COLO668 (cell line): Measurements from ENCODE around the gene USP7.

Source experiments
- DNase-seq: peaks from one replicate; lab custom pipeline; 2025; ENCODE audit not compliant: unreplicated experiment; lab: John Stamatoyannopoulos, UW

USP7 gene

GRCh38 chr16:8864480-8865110, 99.1 kb downstream of the USP7 start:
- DNase-seq, result no peak

GRCh38 chr16:8863594-8864424, 99.9 kb downstream of the USP7 start:
- peak; percentile 65 for DNase-seq

GRCh38 chr16:8862309-8863130, 101.2 kb downstream of the USP7 start:
- no peak for DNase-seq

GRCh38 chr16:8861563-8862308, 102.0 kb downstream of the USP7 start:
- no peak for DNase-seq

GRCh38 chr16:8859913-8860881, 103.5 kb downstream of the USP7 start:
- DNase-seq, result no peak

- DNase-seq, result no peak
Observed at GRCh38 chr16:8858994-8859912, 104.5 kb downstream of the USP7 start.

- no peak for DNase-seq
Observed at GRCh38 chr16:8855972-8856371, 107.7 kb downstream of the USP7 start.

- no peak for DNase-seq
Observed at GRCh38 chr16:8855051-8855786, 108.5 kb downstream of the USP7 start.

- DNase-seq, result no peak
Observed at GRCh38 chr16:8854298-8854948, 109.3 kb downstream of the USP7 start.

- DNase-seq, result no peak
Observed at GRCh38 chr16:8853611-8854010, 110.1 kb downstream of the USP7 start.

GRCh38 chr16:8853150-8853549, 110.6 kb downstream of the USP7 start:
- DNase-seq, result no peak

- DNase-seq, result no peak
Observed at GRCh38 chr16:8852534-8852933, 111.2 kb downstream of the USP7 start.

GRCh38 chr16:8851761-8852403, 111.8 kb downstream of the USP7 start:
- DNase-seq, result no peak

- DNase-seq, result no peak
Observed at GRCh38 chr16:8850279-8850885, 113.3 kb downstream of the USP7 start.

GRCh38 chr16:8849411-8850011, 114.2 kb downstream of the USP7 start:
- no peak for DNase-seq

GRCh38 chr16:8848939-8849391, 114.7 kb downstream of the USP7 start:
- DNase-seq, result no peak
